Mucosa of rectum (tissue), 2 donors: Measurements from ENCODE around the gene VBP1.
"Not testable (repeated sequence)": the region's sequence is repeated elsewhere in the genome, so short reads cannot be mapped to it uniquely, and the experiment has no call there.

Experiments used
- H3K27ac ChIP-seq, 2 donors: one replicate each; pipeline ENCODE4 v1.7.0; 2013; ENCODE audit warnings: inconsistent platforms in 2 of 2, low read depth in 2 of 2, low read length in 2 of 2
- H3K27me3 ChIP-seq, 2 donors: one replicate each; pipeline ENCODE4 v1.7.0; 2013; ENCODE audit warnings: low read length in 2 of 2; ENCODE audit not compliant: control insufficient read depth in 2 of 2, insufficient read depth in 2 of 2
- H3K36me3 ChIP-seq, 2 donors: one replicate each; pipeline ENCODE4 v1.7.0; 2013; ENCODE audit warnings: low read length in 2 of 2; ENCODE audit not compliant: control insufficient read depth in 2 of 2, insufficient read depth in 2 of 2
- H3K4me1 ChIP-seq, 2 donors: one replicate each; pipeline ENCODE4 v1.7.0; 2013; ENCODE audit warnings: low read length in 2 of 2, mild to moderate bottlenecking in 1 of 2; ENCODE audit not compliant: control insufficient read depth in 2 of 2, insufficient read depth in 2 of 2
- H3K4me3 ChIP-seq, 2 donors: one replicate each; pipeline ENCODE4 v1.7.0; 2013; ENCODE audit warnings: low read length in 2 of 2
- H3K9ac ChIP-seq, 2 donors: one replicate each; pipeline ENCODE4 v1.7.0; 2013; ENCODE audit warnings: low read length in 2 of 2, low read depth in 1 of 2, mild to moderate bottlenecking in 1 of 2
- H3K9me3 ChIP-seq, 2 donors: one replicate each; pipeline ENCODE4 v1.7.0; 2013; ENCODE audit warnings: low read length in 2 of 2; ENCODE audit not compliant: control insufficient read depth in 2 of 2
- donor health status: healthy.
- donor health status: Normal muscosa, but diverticular disease.

VBP1 gene

GRCh38 chrX:155262970-155263754 lies 46.9 kb downstream of the VBP1 start:
- no peaks in the 10 kb centered on the region for H3K36me3 ChIP-seq
- no peak overlapping the region for H3K27ac ChIP-seq
- H3K9me3 ChIP-seq: no peaks in the 10 kb centered on the region
- no peaks in the 10 kb centered on the region for H3K4me1 ChIP-seq
- peaks cover 0 to 3% of the 10 kb centered on the region in 2 donors for H3K27me3 ChIP-seq
- peak overlapping the region in 1 of 2 donors; percentile 65 for H3K4me3 ChIP-seq
- no peak overlapping the region for H3K9ac ChIP-seq

- Histone ChIP-seq H3K9ac (no peak within 1 kb of the TSS), H3K36me3 (no peaks in the 10 kb centered on the region), H3K9me3 (no peaks in the 10 kb centered on the region), H3K4me3 (peak within 1 kb of the TSS; percentile 17 to 65), H3K4me1 (no peaks in the 10 kb centered on the region), H3K27ac (peak within 1 kb of the TSS in 1 of 2 donors; percentile 41), H3K27me3 (peaks cover 0 to 3% of the 10 kb centered on the region in 2 donors)
Observed at GRCh38 chrX:155263854-155264628, 47.8 kb downstream of the VBP1 start, which contains the start of gene RAB39B. RAB39B (minus strand) TSS chrX:155264491; CDS start chrX:155264288, 203 bp downstream.

GRCh38 chrX:155266439-155266838 lies 50.2 kb downstream of the VBP1 start:
- no peaks in the 10 kb centered on the region for H3K9me3 ChIP-seq
- H3K4me3 ChIP-seq: no peak overlapping the region
- no peak overlapping the region for H3K27ac ChIP-seq
- H3K27me3 ChIP-seq: peaks cover 0 to 3% of the 10 kb centered on the region in 2 donors
- no peaks in the 10 kb centered on the region for H3K36me3 ChIP-seq
- no peak overlapping the region for H3K9ac ChIP-seq
- H3K4me1 ChIP-seq: no peaks in the 10 kb centered on the region

- not testable (repeated sequence) for H3K9me3 ChIP-seq, H3K27me3 ChIP-seq, H3K4me1 ChIP-seq, H3K4me3 ChIP-seq, H3K9ac ChIP-seq, H3K27ac ChIP-seq, H3K36me3 ChIP-seq
Observed at GRCh38 chrX:155267995-155268394, 51.7 kb downstream of the VBP1 start.

- Histone ChIP-seq H3K4me1 (no peaks in the 10 kb centered on the region), H3K36me3 (no peaks in the 10 kb centered on the region), H3K9me3 (no peaks in the 10 kb centered on the region), H3K9ac (no peak overlapping the region), H3K27me3 (no peaks in the 10 kb centered on the region), H3K4me3 (no peak overlapping the region), H3K27ac (no peak overlapping the region)
Observed at GRCh38 chrX:155270969-155271368, 54.7 kb downstream of the VBP1 start.

GRCh38 chrX:155279873-155280272 lies 63.6 kb downstream of the VBP1 start:
- no peak overlapping the region for H3K4me3 ChIP-seq
- H3K27me3 ChIP-seq: no peaks in the 10 kb centered on the region
- H3K9me3 ChIP-seq: peaks cover 0 to 2% of the 10 kb centered on the region in 2 donors
- H3K9ac ChIP-seq: no peak overlapping the region
- no peaks in the 10 kb centered on the region for H3K36me3 ChIP-seq
- H3K4me1 ChIP-seq: no peaks in the 10 kb centered on the region
- H3K27ac ChIP-seq: no peak overlapping the region
